Measurements from ENCODE around the gene KCNG2.
"Not testable (repeated sequence)": the region's sequence is repeated elsewhere in the genome, so short reads cannot be mapped to it uniquely, and the experiment has no call there.

- not testable (repeated sequence) for TF ChIP-seq CTCF (IDR thresholded peaks at IDR 0.05; ENCODE audit: low read length); EZH2 (IDR thresholded peaks at IDR 0.05; ENCODE audit: borderline replicate concordance, low read length)
Measured at GRCh38 chr18:79865951-79866350, 68.2 kb downstream of the KCNG2 start.
